Stimulated activated CD4-positive, alpha-beta T cell treated with anti-CD3 and anti-CD28 coated beads, Interleukin-12 subunit alpha, Interleukin-12 subunit beta, amount 100 ng/mL, for 48 hours (primary cell): Measurements from ENCODE around the gene REPIN1.

Experiments used
- DNase-seq, 3 donors: peaks; one replicate each; pipeline ENCODE4 v3.0.0-alpha.2; 2020; ENCODE audit warnings: low read depth in 2 of 3, low spot score in 1 of 3

REPIN1 gene

DNA sequence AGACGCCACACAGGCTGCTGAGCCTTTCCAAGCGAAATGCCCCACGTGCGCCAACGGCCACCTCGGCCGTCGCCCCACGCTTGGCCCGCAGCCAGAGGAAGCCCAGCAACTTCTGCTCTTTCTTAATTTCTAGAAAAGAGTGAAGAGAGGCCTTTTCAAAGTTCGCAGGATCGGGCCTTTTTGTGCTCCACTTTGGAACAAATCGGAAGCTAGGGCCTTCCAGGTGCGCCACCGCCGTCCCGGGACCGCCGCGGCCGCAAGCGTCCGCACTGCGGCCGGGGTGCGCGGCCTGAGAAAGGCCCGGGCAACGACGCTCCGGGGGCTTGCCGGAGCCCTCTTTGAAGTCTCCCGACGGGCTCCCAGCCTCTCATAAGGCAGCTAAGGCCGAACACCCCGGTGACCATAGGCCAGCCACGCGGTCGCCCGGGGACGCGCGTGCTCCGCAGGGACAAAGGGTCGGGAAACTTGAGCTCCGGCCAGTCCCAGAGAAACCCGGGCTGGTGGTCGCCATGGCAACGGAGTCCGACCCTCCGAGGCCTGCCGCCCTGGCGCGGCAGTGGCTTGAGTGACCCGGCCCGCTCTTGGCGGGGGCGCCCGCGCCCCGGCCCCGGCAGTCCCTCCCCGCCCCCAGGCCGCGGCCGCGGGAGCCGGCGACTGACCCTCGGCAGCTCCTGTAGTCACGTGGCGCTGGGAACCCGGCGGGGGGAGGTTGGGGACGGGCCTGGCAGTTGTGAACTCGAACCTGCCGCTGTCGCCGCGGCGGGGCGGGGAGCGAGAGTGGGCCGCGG lies at the start of gene REPIN1:
Gene REPIN1, plus strand, starts transcription at position 727 of the 788 bp plus-strand sequence. CDS start 890 bp downstream, outside the sequence.
- peak; percentile 65 to 76 (median 72) for DNase-seq

DNA sequence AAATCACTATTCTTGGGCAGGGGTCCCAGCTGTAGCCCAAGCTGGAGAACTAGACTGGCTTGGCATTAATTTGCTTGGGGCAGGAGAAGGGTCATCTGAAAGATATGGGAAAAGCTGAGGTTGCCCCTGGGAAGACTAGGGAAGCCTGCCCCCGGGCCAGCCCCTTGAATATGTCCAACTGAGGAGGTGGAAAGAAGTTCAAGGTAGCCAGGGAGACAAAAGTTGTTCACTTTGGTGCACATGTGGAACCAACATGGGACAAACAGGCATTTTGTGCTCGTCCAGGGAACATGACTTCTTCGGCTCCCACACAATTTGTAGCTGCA lies 46.9 kb upstream of the REPIN1 start:
- DNase-seq: no peak

DNA sequence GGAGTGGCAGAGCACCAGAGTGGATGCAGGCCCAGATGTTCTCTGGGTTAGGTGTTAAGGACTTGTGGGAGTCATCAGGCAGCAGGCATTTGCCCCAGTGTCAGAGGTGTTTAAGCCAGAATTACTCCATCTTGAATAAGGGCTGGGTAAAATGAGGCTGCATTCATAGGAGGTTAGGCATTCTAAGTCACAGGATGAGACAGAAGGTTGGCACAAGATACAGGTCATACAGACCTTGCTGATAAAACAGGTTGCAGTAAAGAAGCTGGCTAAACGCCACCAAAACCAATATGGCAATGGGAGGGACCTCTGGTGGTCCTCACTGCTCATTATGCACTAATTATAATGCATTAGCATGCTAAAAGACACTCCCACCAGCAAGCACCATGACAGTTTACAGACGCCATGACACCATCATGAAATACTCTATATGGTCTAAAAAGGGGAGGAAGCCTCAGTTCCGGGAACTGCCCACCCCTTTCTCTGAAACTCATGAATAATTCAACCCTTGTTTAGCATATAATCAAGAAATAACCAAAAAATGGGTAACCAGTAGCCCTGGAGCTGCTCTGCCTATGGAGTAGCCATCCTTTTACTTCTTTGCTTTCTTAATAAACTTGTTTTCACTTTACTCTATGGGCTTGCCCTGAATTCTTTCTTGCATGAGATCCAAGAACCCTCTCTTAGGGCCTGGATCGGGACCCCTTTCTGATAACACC lies 46.3 kb upstream of the REPIN1 start:
- DNase-seq: peak; percentile 58 to 77 (median 64)

DNA sequence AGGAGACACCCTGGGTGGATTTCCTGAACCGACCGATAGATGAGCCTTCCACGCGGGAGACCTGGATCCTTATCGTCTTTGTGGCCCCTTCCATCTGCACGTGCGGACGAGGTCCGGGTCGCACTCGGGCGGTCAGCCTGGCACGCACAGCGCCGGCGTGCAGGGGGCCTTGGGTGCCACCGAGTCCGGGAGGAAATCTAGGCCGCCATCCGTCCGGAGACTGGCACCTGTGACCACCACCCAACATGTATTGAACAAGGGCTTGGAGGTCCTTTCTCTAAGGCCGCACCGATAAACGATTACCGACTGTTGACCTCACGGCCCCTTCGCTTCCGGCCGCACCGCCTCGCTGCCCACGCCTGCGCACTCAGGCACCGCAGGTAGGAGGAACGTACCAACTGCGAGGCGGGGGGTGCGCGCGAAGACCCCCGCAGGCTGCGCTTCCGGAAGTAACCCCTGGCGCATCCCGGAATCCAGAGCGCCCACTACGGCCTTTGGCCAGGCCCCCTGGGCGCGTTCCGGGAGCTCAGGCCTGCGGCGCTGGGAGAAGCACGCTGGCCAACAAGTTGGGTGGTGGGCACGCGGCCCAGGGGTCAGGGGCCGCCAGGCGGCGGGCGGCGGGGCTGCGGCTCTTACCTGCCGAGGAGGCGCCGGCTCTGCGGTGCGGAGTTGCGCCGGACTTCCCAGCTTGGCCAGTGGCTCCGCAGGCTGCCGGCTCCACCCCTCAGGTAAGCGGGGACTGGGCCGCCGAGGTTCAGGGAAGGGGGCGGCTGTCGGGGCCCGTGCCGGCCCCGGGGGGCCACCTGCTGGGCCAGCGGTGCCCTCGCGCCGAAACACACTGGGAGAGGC lies 45.6 kb upstream of the REPIN1 start, which contains the start of the genes ACTR3C and LRRC61:
Gene ACTR3C, minus strand, starts transcription at position 713 of the 849 bp plus-strand sequence. CDS start 28,249 bp downstream, outside the sequence.
Gene LRRC61, plus strand, starts transcription at position 523 of the 849 bp plus-strand sequence. CDS start 13,507 bp downstream, outside the sequence.
- peak; percentile 40 to 53 (median 44) for DNase-seq

DNA sequence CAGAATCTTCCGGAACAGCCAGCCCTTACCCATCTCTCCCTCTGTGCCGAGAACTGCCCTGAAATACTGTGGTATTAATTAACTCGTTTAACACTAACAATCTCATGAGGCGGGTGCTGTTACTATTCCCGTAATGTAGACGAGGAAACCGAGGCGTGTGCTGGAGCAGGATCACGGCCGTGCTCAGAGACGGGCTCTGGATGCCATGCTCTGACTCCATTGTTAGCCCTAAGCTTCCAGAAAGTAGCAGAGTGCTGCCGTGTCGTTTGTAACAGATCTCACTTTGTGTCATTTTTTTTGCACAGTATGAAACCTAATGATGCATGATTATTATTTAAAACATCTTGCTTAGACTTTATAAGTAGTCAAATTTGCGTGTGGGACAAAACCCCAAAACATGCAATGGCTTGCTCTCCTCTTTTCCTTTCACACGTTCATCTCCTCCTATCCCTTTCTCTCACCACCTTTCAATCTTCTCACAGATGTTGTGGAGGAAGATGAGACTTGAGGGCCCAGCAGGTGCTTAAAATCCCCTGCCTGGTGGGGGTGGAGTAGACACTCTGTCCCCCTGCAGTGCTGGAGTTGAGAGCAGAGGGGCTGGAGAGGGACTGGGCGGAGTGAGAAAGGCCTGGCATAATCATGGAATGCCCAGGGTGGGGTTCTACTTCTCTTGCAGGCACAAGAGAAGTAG lies 44.8 kb upstream of the REPIN1 start:
- no peak for DNase-seq

DNA sequence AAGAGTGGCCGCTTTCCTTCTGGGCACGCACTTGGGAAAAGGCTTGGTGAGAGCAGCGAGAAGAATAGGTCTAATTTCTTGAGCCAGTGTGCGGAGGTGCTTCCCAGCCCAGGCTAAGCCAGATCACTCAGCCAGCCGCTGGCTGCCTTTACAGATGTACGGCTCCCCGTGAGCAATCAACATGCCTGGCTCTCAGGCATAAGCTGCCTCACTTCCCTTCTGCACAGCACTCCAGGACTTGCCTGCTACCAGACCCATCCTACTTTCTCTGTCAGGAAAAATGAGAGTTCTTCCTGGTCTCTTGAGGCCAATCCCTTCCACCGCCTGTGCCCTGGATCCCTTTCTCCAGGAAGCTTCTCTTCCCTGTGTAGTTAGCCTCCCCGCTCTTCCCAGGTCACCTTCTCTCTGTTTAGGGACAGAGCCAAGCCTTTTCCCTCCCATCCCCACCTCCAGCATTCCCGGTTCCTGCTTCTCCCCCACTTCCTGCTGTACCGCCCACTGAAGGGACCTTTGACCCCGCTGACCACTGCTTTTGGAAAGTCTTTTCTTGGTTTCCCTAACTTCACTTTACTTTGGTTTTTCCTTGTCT lies 44.2 kb upstream of the REPIN1 start:
- DNase-seq: no peak

DNA sequence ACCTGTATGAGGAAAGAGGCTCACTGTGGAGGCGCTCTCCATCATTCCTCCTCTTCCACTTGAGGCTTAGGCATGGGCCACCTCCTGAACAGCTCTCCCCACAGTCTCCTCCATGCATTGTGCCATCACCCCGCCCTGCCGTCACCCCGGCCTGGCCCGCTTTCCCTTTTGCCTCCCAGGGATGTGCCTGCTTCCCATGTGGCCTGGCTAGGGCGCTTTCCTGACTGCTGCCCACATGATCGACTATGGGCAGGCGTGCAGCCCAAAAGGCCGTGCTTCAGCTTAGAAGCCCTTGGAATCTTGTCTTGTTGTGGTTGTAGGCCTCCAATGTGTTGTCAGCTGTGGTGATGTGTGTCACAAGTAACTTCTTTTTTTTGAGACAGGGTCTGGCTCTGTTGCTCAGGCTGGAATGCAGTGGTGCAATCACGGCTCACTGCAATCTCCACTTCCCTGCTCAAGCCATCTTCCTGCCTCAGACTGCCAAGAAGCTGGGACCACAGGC lies 43.5 kb upstream of the REPIN1 start:
- DNase-seq: no peak

DNA sequence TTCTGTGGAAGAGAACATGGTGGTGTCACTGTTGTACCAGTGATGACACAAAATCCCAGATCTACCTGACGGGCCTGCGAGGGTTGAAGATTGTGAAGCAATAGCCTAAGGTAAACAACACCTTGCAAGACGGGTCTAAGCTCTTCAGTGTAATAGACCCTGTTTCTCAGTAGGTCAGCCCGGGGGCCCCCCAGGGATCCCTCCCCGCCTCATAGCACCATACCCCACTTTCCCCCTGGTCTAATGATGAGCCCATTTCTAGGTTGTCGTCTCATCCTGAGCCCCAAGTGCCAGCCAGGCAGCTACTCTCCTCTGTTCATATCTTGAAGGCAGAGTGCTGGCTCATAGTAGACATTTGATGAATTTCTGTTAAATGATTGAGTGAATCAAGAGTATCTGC lies 42.7 kb upstream of the REPIN1 start:
- no peak for DNase-seq

DNA sequence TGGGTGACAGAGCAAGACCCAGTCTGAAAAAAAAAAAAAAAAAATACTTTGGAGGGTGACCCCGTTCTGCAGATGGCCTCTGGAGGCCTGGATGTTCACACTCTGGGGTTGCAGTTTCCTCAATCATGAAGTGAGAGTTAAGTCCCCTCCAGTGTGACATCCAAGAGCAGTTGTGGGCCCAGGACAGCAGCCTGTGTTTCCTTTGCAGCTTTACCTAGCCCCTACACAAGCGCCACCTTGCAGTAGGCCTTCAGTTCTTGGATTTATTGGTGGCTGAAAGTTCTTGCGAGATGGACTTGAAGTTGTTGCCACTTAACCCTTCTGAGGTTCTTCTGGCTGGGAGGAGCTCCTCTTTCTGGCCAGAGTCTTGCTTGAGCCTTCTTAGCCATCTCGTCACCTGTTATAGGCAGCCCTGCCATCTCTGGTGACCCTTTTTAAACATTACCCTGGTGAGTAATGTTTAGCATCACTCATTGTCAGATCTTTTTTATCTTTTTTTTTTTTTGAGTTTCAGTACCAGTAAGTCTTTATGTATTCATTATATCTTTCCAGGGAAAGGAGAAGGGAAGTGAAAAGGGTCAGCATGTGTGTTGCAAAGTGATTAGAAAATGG lies 41.9 kb upstream of the REPIN1 start:
- DNase-seq: no peak

DNA sequence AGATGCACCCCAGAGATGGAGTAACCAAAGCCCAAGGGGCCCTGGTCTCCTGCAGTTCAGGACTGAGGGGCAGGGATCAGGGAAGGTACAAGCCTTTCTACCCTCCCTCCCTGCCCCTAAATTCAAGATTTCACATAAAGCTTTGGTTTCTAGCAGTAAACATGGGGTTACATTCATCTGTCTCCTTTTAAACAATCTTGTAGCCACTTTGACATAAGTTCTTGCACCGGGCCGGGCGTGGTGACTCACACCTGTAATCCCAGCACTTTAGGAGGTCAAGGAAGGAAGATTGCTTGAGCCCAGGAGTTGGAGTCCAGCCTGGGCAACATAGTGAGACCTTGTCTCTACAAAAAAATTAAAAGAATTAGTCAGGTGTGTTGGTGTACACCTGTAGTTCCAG lies 41.3 kb upstream of the REPIN1 start:
- DNase-seq: no peak

DNA sequence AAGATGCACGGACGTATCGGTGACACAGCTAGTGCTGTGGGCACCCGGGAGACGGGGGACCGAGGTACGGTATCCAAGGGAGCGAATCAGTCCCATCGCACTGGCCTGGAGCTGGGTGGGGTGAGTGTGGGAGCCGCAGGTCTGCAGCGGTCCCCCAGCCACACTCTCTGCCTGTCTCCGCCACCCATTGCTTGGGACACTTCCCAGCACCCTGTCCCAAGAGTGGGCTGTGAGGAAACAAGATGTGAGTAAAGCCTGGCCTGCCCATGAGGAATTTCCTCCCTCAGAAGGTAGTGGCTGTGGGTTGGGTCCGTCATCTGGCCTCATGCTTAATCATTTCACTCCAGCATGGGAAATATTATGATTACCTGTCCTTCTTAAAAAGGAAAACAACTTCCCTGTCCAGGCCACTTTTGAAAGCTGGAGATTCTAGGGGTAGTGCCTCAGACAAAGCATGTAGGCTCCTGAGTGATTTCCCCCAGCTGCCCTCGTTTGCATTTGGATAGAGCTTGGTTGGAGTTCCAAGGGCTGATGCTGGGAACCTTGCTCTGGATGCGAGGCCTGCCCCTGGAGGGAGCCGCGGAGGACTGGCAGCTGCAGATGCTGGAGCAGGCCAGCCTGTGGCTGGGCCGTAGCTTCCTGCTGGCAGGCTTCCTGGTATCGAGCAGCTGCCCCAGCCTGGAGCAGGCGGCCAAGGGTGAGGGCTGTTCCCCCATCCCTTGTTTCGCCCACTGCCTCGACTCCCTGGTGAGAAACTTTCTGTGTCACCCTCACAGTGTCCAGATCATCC lies 39.1 kb upstream of the REPIN1 start:
- DNase-seq: no peak

DNA sequence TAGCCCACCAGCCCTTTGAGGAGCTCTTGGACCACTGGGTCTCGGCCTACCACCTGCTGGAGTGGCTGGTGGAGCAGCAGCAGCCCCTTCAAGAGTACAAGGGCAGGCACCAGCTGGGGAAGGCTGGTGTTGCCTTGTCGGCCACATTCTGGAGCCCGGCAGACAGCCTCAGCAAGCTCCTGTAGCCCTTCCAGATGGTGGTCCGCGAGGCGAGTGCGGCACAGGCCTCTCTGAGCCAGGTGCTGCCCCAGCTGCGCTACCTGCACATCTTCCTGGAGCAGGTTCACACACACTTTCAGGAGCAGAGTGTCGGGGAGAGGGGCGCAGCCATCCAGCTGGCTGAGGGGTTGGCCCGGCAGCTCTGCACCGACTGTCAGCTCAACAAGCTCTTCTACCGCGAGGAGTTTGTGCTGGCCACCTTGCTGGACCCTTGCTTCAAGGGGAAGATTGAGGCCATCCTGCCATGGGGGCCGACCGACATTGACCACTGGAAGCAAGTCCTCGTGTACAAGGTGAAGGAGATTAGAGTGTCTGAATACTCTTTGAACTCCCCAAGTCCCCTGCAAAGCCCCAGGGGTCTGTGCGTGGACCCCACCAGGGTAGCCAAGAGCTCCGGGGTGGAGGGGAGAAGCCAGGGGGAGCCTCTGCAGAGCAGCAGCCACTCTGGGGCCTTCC lies 38.3 kb upstream of the REPIN1 start:
- no peak for DNase-seq

DNA sequence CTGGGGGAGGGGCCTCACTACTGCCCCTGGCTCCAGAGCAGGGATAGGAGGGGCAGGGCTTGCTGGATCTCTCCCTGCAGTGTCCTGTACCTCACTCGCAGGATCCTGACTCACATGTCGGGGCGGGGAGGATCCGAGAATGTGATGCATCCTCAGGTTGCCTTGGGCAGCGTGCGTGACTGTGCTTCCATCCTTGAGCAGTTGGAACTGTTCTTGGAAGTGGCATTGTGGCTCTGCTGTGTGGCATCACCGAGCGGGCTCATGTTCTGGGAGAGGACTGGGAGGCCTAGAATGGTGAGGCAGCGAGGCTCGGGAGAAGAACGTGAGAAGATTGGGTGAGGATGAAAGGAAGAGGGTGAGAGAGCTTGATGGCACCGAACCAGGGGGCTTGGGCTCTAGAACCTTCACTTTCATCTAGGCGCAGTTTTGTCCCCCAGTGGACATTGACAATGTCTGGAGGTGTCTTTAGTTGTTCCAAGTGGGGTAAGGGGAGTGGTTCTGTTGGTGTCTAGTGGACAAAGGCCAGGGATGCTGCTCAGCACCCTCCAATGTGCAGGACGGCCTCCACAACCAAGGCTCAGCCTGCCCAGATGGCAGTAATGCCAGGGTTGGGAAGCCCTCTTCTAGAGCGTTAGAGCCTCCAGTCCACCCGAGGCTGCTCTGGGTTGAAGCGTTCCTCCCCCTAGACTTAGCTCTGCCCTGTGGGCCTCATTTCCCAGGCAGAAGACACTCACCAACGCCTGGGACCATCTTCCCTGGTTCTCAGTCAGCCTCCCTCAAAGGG lies 35.6 kb upstream of the REPIN1 start:
- no peak for DNase-seq

DNA sequence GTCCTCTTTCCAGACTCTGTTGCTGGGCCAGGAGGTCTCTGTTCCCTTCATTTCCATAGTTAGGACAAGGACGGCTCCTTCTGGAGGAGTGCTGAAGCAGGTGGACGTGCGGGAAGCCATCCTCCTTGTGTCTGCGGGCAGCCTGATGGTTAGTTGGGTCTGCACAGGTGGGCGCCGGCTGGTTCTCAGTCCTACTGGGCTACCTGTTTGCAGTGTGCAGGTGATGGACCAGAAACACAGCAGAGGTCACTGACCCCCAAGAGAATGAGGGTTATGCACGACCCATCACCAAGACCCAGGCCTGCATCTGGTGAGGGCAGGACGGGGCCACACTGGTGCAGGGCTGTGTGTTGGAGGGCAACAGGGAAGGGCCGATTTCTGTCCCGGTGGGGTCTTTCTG lies 35.0 kb upstream of the REPIN1 start:
- no peak for DNase-seq

DNA sequence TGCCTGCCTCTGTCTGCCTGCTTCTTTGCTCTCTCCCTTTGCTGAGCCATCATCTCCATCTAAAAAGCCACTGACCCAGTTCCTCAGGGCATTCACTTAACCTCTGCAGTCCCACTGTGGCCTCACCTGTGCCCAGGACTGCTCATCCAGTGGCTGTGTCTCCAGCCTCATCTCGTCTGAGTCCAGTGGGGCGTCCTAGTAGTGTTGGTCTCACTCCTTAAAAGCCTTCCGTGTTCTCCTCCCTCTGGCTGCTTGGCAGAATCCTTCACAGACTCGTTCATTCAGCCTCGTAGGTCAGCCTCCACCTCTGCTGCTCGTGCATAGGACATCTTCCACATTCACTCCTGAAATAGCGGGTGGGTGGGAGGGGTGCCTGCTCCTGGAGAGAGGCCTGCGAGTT lies 34.5 kb upstream of the REPIN1 start:
- DNase-seq: no peak

DNA sequence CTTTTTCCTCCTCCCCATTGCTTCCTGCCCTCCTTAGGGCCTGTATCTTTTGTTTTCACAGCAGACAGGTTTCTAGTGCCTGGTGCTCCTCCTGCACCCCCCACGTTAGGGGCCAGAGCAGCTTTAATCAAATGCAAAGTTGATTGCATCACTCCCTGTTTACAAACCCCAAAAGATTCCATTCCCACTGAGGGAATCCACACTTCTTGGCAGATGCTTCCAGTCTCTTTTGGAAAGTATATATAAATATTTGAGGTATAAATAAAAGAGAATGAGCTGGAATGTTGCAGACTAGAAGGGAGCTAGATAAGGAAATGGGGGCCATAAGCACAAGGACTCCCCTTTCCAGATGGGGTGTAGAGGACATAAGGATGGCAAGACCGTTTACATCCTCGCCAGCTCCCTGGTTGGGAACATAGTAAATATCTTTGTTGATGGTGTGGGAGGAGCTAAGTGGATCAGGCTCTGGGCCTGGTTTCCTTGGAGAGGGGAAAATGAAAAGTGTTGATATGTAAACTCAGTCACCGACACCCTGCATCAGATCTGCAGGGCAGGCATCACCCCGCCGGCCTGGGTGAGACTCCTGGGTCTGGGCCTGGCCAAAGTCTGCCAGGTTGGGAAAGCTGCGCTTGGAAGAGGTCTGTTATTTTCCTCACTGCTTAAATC lies 33.4 kb upstream of the REPIN1 start:
- DNase-seq: no peak

DNA sequence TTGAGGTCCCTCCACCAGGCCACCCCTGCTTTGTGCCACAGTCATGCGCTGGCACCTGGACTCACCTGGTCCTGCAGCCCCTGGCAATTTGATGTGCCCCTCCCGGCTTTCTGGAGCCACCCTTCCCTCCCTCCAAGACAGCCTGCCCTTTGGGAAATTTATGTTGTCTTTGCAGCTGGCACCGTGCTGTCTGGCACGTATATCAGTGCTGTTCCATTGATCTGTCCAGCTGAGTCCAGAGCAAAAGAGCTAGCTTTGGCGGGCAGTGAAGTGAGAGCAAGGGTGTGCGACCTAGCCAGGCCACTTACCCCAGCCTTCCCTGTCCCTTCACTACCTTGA lies 32.9 kb upstream of the REPIN1 start:
- no peak for DNase-seq
